OCI-LY1 (cell line): ENCODE measurements around the gene MON1A.

Source experiments
- H2AFZ ChIP-seq: fragments of 200-600 bp; sonication (generic), shearing (Covaris generic); 2 replicates; pipeline ENCODE4 v1.6.0; 2014; ENCODE audit warnings: antibody characterized with exemption, mild to moderate bottlenecking, low read length
- H3F3A ChIP-seq: fragments of 200-600 bp; sonication (generic), shearing (Covaris generic); 2 replicates; pipeline ENCODE4 v1.6.0; 2014; ENCODE audit warnings: mild to moderate bottlenecking, antibody characterized with exemption, low read length, moderate library complexity; ENCODE audit not compliant: insufficient read depth
- H3K27ac ChIP-seq: fragments of 200-600 bp; sonication (generic); 2 replicates; pipeline ENCODE4 v1.5.1; 2014; ENCODE audit warnings: low read length, mixed run types, mild to moderate bottlenecking, low read depth; ENCODE audit not compliant: poor library complexity, severe bottlenecking
- H3K27me3 ChIP-seq: fragments of 200-600 bp; sonication (generic); 2 replicates; pipeline ENCODE4 v1.6.0; 2014; ENCODE audit warnings: antibody characterized with exemption, mild to moderate bottlenecking, low read length, moderate library complexity; ENCODE audit not compliant: insufficient read depth
- H3K36me3 ChIP-seq: fragments of 200-600 bp; sonication (generic); 2 replicates; pipeline ENCODE4 v1.6.1; 2014; ENCODE audit warnings: mild to moderate bottlenecking, antibody characterized with exemption, low read length, moderate library complexity, mixed read lengths; ENCODE audit not compliant: insufficient read depth
- H3K4me1 ChIP-seq: fragments of 200-600 bp; sonication (generic); 2 replicates; pipeline ENCODE4 v1.5.1; 2014; ENCODE audit warnings: mild to moderate bottlenecking, low read length, moderate library complexity; ENCODE audit not compliant: insufficient read depth, severe bottlenecking
- H3K4me2 ChIP-seq: fragments of 200-600 bp; sonication (generic), shearing (Covaris generic); 2 replicates; pipeline ENCODE4 v1.6.1; 2014; ENCODE audit warnings: low read length
- H3K4me3 ChIP-seq: fragments of 200-600 bp; sonication (generic); 2 replicates; pipeline ENCODE4 v1.5.1; 2014; ENCODE audit warnings: low read length, low read depth, mild to moderate bottlenecking, mixed read lengths; ENCODE audit not compliant: poor library complexity, severe bottlenecking
- H3K79me2 ChIP-seq: fragments of 200-600 bp; shearing (Covaris generic); 2 replicates; pipeline ENCODE4 v1.6.1; 2016; ENCODE audit warnings: mixed run types, low read length, mixed read lengths; ENCODE audit not compliant: insufficient read depth
- H3K9ac ChIP-seq: fragments of 200-600 bp; sonication (generic), shearing (Covaris generic); 2 replicates; pipeline ENCODE4 v1.6.1; 2014; ENCODE audit warnings: mild to moderate bottlenecking, low read length, mixed read lengths
- H3K9me2 ChIP-seq: fragments of 200-600 bp; sonication (generic), shearing (Covaris generic); 2 replicates; pipeline ENCODE4 v1.6.1; 2014; ENCODE audit warnings: low read depth, mild to moderate bottlenecking, low read length, mixed read lengths
- H3K9me3 ChIP-seq: fragments of 200-600 bp; shearing (Covaris generic); 2 replicates; pipeline ENCODE4 v1.6.1; 2014; ENCODE audit warnings: low read length, mixed read lengths
- H4K20me1 ChIP-seq: fragments of 200-600 bp; sonication (generic), shearing (Covaris generic); 2 replicates; pipeline ENCODE4 v1.6.0; 2016; ENCODE audit warnings: mild to moderate bottlenecking, low read length; ENCODE audit not compliant: insufficient read depth
- EZH2 ChIP-seq: fragments of 200-600 bp; sonication (generic), shearing (Covaris generic); IDR thresholded peaks from 2 replicates; pipeline ENCODE4 v1.8.0; 2017; ENCODE audit warnings: borderline replicate concordance, mixed run types, mild to moderate bottlenecking, antibody characterized with exemption, low read length, moderate library complexity, mixed read lengths
- TF ChIP-seq, protein P1 (sequence below): fragments of 200-600 bp; sonication (generic), shearing (Covaris generic); IDR thresholded peaks from 2 replicates; pipeline ENCODE4 v1.5.1; 2017; ENCODE audit warnings: mild to moderate bottlenecking, antibody characterized with exemption, low read length, moderate library complexity, mixed read lengths

The MON1A gene

DNA sequence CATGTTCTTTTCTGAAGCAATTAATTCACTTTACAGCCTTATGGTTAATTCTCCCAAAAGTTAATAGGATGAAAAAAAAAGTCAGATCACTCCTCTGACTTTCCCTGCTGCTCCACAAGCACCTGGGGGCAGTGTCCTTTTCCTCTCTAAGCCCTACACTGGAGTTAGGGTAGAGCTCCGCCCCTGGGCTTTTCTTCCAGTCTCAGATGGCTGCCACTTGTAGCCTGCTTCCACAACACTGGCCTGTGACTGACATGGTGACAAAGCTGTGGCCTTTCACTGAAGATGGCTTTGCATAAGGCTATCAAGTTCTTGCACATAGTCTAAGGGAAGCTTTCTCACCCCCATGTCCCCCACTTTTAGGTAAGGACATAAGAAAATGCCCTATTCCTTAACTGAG, 1.3 kb upstream of the MON1A start:
- H3K27ac ChIP-seq: peak overlapping the region; percentile 59
- H3K9ac ChIP-seq: peak overlapping the region; percentile 78; the same call in 1 of the 2 replicates
- H3K4me3 ChIP-seq: no peak overlapping the region
- no peaks in the 10 kb centered on the region for H3K36me3 ChIP-seq
- no peaks in the 10 kb centered on the region for H3K9me2 ChIP-seq
- peak overlapping the region; percentile 95; the same call in 1 of the 2 replicates for H3K4me2 ChIP-seq
- no peak for TF ChIP-seq EZH2
- TF ChIP-seq, protein P1, sequence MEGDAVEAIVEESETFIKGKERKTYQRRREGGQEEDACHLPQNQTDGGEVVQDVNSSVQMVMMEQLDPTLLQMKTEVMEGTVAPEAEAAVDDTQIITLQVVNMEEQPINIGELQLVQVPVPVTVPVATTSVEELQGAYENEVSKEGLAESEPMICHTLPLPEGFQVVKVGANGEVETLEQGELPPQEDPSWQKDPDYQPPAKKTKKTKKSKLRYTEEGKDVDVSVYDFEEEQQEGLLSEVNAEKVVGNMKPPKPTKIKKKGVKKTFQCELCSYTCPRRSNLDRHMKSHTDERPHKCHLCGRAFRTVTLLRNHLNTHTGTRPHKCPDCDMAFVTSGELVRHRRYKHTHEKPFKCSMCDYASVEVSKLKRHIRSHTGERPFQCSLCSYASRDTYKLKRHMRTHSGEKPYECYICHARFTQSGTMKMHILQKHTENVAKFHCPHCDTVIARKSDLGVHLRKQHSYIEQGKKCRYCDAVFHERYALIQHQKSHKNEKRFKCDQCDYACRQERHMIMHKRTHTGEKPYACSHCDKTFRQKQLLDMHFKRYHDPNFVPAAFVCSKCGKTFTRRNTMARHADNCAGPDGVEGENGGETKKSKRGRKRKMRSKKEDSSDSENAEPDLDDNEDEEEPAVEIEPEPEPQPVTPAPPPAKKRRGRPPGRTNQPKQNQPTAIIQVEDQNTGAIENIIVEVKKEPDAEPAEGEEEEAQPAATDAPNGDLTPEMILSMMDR: peak; percentile 27; the same call in 1 of the 2 replicates
- no peaks in the 10 kb centered on the region for H4K20me1 ChIP-seq
- no peaks in the 10 kb centered on the region for H3K79me2 ChIP-seq
- H3K27me3 ChIP-seq: no peaks in the 10 kb centered on the region
- H3K4me1 ChIP-seq: peaks cover 30% of the 10 kb centered on the region
- 0 out of 2 replicates have a peak overlapping the region, but pooled peaks have one; percentile 88 for H2AFZ ChIP-seq
- H3K9me3 ChIP-seq: no peaks in the 10 kb centered on the region
- H3F3A ChIP-seq: no peaks in the 10 kb centered on the region

DNA sequence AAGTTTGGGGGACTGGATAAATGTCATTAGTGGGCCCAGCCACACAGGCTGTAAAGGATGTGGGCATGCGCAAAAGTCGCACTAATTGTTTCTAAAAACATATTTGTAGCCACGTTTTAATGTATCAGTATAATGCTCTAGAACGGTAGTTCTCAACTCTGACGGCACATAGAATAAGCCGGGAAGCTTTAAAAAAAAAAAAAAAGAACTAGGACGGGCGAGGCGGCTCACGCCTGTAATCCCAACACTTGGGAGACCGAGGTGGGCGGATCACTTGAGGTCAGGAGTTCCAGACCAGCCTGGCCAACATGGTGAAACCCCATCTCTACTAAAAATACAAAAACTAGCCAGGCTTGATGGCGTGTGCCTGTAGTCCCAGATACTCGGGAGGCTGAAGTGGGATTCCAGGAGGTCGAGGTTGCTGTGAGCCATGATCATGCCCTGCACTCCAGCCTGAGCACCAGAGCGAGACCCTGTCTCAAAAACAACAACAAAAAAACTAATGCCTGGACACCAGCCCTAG, 618 bp upstream of the MON1A start:
- no peaks in the 10 kb centered on the region for H3F3A ChIP-seq

DNA sequence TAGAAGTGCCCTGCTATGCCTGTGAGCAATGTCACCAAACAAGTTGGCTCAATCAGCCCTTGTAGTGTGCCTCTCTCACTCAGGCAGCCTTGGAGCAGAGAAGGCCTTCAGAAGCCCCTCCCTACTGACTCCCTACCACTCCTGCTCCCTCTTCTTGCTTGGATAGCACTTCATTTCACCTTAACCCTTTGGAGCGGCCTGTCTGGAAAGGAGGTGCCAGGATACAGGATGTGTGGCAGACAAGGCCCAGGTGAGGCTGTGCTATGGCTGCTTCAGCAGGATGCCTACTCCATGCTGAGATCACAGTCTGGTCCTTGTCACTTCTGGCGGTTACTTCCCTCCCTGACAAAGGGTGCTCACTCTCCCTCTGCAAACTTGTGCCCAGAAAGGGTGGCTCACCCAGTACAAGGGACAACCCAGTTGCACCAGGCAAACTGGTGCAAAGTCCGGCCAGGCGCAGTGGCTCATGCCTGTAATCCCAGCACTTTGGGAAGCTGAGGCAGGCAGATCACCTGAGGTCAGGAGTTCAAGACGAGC, 1.1 kb downstream of the MON1A start:
- H2AFZ ChIP-seq: no peak overlapping the region
- peak overlapping the region; percentile 50 for H3K27ac ChIP-seq
- no peaks in the 10 kb centered on the region for H3K9me2 ChIP-seq
- no peaks in the 10 kb centered on the region for H3K36me3 ChIP-seq
- no peaks in the 10 kb centered on the region for H3K27me3 ChIP-seq
- H3K9ac ChIP-seq: peak overlapping the region; percentile 78; the same call in 1 of the 2 replicates
- H3F3A ChIP-seq: no peaks in the 10 kb centered on the region
- peaks cover 30% of the 10 kb centered on the region for H3K4me1 ChIP-seq
- H3K79me2 ChIP-seq: no peaks in the 10 kb centered on the region
- no peaks in the 10 kb centered on the region for H4K20me1 ChIP-seq
- peak overlapping the region; percentile 83 for H3K4me3 ChIP-seq
- H3K9me3 ChIP-seq: no peaks in the 10 kb centered on the region
- H3K4me2 ChIP-seq: peak overlapping the region; percentile 95
- no peak for TF ChIP-seq EZH2
- TF ChIP-seq, protein P1: no peak

More for the DNA sequence above, 618 bp upstream of the MON1A start:
- Histone ChIP-seq H3K9me3 (no peaks in the 10 kb centered on the region), H3K27me3 (no peaks in the 10 kb centered on the region), H3K27ac (peak overlapping the region; percentile 59), H3K4me1 (peaks cover 30% of the 10 kb centered on the region), H3K9ac (peak overlapping the region; percentile 78), H2AFZ (peak overlapping the region; percentile 88), H3K4me3 (peak overlapping the region; percentile 83), H3K79me2 (no peaks in the 10 kb centered on the region), H3K9me2 (no peaks in the 10 kb centered on the region), H3K36me3 (no peaks in the 10 kb centered on the region), H4K20me1 (no peaks in the 10 kb centered on the region), H3K4me2 (peak overlapping the region; percentile 95)
- no peak for TF ChIP-seq EZH2
- TF ChIP-seq, protein P1: no peak
